ENCODE data around the gene SNRNP25. TPM values are rescaled to one million over a fixed set of nuclear protein-coding genes. Genes with fewer than 3 reads are reported as not detected.

Gene SNRNP25
- total and polyA plus RNA-seq, 2 donors (not counting 3 experiments of a cell fraction or from before 2014, with no cell fraction given), result 41.8 to 49.6 TPM

GRCh38 chr16:100989-101388 lies 47.4 kb downstream of the SNRNP25 start:
- dilution Hi-C loops (cut with MboI; ENCODE audit: extremely low pct_ligation_motif_present, low sequenced_read_pairs), result no loop called here

DNA sequence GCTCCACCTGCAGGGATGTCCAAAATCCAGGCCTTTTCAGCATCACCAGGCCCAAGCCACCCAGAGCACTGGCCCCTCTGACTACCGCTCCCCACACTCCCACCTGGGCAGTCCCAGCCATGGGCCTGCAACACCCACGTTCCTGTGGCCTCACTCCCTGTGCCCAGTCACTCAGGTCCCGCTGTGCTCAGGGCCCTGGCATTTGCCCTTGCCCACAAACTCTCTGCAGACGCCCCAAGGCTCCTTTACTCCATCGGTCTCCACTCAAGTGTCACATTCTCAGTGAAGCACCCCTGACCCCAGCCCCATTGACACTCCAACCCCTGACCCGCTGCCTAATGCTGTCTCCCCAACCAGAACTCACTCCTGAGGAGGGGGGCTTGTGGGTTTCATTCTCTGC lies 48.0 kb downstream of the SNRNP25 start:
- POLR2A ChIA-PET, result no interaction called here
- intact Hi-C loops (cut with micrococcal nuclease) (no loop called here), dilution Hi-C loops (cut with MboI; ENCODE audit: extremely low pct_ligation_motif_present, low sequenced_read_pairs) (no loop called here)
- DNase-seq (ENCODE audit: low read depth, low spot score) (no peak), FAIRE-seq (no peak)
- TF ChIP-seq MYC (IDR thresholded peaks at IDR 0.05; ENCODE audit: low read depth, low read length), result no peak
- no peak for TF ChIP-seq POLR2A (IDR thresholded peaks at IDR 0.05; ENCODE audit: low read depth, low read length)
- TF ChIP-seq EZH2 (IDR thresholded peaks at IDR 0.05; ENCODE audit: borderline replicate concordance, low read depth, low read length, severe bottlenecking), result no peak
- no peak for TF ChIP-seq POLR2AphosphoS5 (IDR thresholded peaks at IDR 0.05; ENCODE audit: insufficient read depth, low read depth, low read length)
- no peak for TF ChIP-seq JUN (IDR thresholded peaks at IDR 0.05; ENCODE audit: borderline replicate concordance, insufficient read depth, insufficient read length, low read depth)
- TF ChIP-seq MAX (IDR thresholded peaks at IDR 0.05; ENCODE audit: insufficient read depth, insufficient read length), result no peak
- TF ChIP-seq FOS (IDR thresholded peaks at IDR 0.05; ENCODE audit: borderline replicate concordance, insufficient read depth, low read length), result no peak
- no peak for TF ChIP-seq CTCF (IDR thresholded peaks at IDR 0.05; ENCODE audit: extremely low read depth in 1 of 2, insufficient read depth in 1 of 2, low read depth in 1 of 2, low read length in 2 of 2)
- no peak for TF ChIP-seq GATA2 (IDR thresholded peaks at IDR 0.05; ENCODE audit: insufficient read depth, insufficient read length, low read depth, low read length)
- H4K20me1 ChIP-seq (replicated peaks; ENCODE audit: control insufficient read depth, extremely low read depth, insufficient read depth, low read length), result no peaks in the 10 kb centered on the region
- H3K27ac ChIP-seq (ENCODE audit: insufficient read depth, low read depth, low read length), result no peak overlapping the region
- no peak overlapping the region for H3K4me2 ChIP-seq (ENCODE audit: insufficient read depth, low read length)
- H3K36me3 ChIP-seq (ENCODE audit: control insufficient read depth in 2 of 2, extremely low read depth in 1 of 2, insufficient read depth in 2 of 2, low read length in 2 of 2), result peaks cover 0 to 9% of the 10 kb centered on the region in 2 experiments
- H3K9me1 ChIP-seq (replicated peaks; ENCODE audit: control insufficient read depth, extremely low read depth, insufficient read depth, low read length), result no peaks in the 10 kb centered on the region
- H3K27me3 ChIP-seq (ENCODE audit: control insufficient read depth in 2 of 2, insufficient read depth in 2 of 2, low read length in 2 of 2), result no peaks in the 10 kb centered on the region
- no peak overlapping the region for H3K9ac ChIP-seq (replicated peaks; ENCODE audit: extremely low read depth, insufficient read depth, low read length)
- H3K9me3 ChIP-seq (replicated peaks; ENCODE audit: control insufficient read depth, insufficient read depth, low read length), result no peaks in the 10 kb centered on the region
- BruUV-seq (replicated peaks), result no TSS peak
- no peaks in the 10 kb centered on the region for H3K79me2 ChIP-seq (ENCODE audit: control insufficient read depth, insufficient read depth, low read length)
- no peak overlapping the region for H2AFZ ChIP-seq (ENCODE audit: low read depth, low read length)
- no peak overlapping the region for H3K4me3 ChIP-seq (replicated peaks in 1 of 3; ENCODE audit: insufficient read depth in 1 of 3, low read depth in 1 of 3, low read length in 3 of 3)
- CTCF ChIA-PET, result interaction anchor here (1.4 to 1.9 kb wide), 2 partner anchors 36 to 79 kb away, joined by 5 to 7 read pairs; partner anchors contain the start of gene HBQ1
- peaks cover 5% of the 10 kb centered on the region for H3K4me1 ChIP-seq (ENCODE audit: control insufficient read depth, extremely low read depth, insufficient read depth, low read length)

More at GRCh38 chr16:100989-101388, 47.4 kb downstream of the SNRNP25 start:
- no peak for DNase-seq (ENCODE audit: low read depth, low spot score)
- FAIRE-seq, result no peak
- no peaks in the 10 kb centered on the region for H3K9me3 ChIP-seq (replicated peaks; ENCODE audit: control insufficient read depth, insufficient read depth, low read length)
- no peak overlapping the region for H3K4me3 ChIP-seq (replicated peaks in 1 of 3; ENCODE audit: insufficient read depth in 1 of 3, low read depth in 1 of 3, low read length in 3 of 3)
- H4K20me1 ChIP-seq (replicated peaks; ENCODE audit: control insufficient read depth, extremely low read depth, insufficient read depth, low read length), result no peaks in the 10 kb centered on the region
- no TSS peak for BruUV-seq (replicated peaks)
- CTCF ChIA-PET, result no interaction called here
- intact Hi-C loops (cut with micrococcal nuclease), result no loop called here
- TF ChIP-seq MAX (IDR thresholded peaks at IDR 0.05; ENCODE audit: insufficient read depth, insufficient read length) (no peak), FOS (IDR thresholded peaks at IDR 0.05; ENCODE audit: borderline replicate concordance, insufficient read depth, low read length) (no peak), POLR2AphosphoS5 (IDR thresholded peaks at IDR 0.05; ENCODE audit: insufficient read depth, low read depth, low read length) (no peak), EZH2 (IDR thresholded peaks at IDR 0.05; ENCODE audit: borderline replicate concordance, low read depth, low read length, severe bottlenecking) (no peak), JUN (IDR thresholded peaks at IDR 0.05; ENCODE audit: borderline replicate concordance, insufficient read depth, insufficient read length, low read depth) (no peak), POLR2A (IDR thresholded peaks at IDR 0.05; ENCODE audit: low read depth, low read length) (no peak), MYC (IDR thresholded peaks at IDR 0.05; ENCODE audit: low read depth, low read length) (no peak)
- no peak overlapping the region for H3K9ac ChIP-seq (replicated peaks; ENCODE audit: extremely low read depth, insufficient read depth, low read length)
- no peaks in the 10 kb centered on the region for H3K79me2 ChIP-seq (ENCODE audit: control insufficient read depth, insufficient read depth, low read length)
- no peak overlapping the region for H2AFZ ChIP-seq (ENCODE audit: low read depth, low read length)
- H3K4me1 ChIP-seq (ENCODE audit: control insufficient read depth, extremely low read depth, insufficient read depth, low read length), result peaks cover 5% of the 10 kb centered on the region
- no peak overlapping the region for H3K4me2 ChIP-seq (ENCODE audit: insufficient read depth, low read length)
- H3K27ac ChIP-seq (ENCODE audit: insufficient read depth, low read depth, low read length), result no peak overlapping the region
- POLR2A ChIA-PET, result no interaction called here
- no peaks in the 10 kb centered on the region for H3K9me1 ChIP-seq (replicated peaks; ENCODE audit: control insufficient read depth, extremely low read depth, insufficient read depth, low read length)
- H3K27me3 ChIP-seq (ENCODE audit: control insufficient read depth in 2 of 2, insufficient read depth in 2 of 2, low read length in 2 of 2), result no peaks in the 10 kb centered on the region
- peaks cover 0 to 9% of the 10 kb centered on the region in 2 experiments for H3K36me3 ChIP-seq (ENCODE audit: control insufficient read depth in 2 of 2, extremely low read depth in 1 of 2, insufficient read depth in 2 of 2, low read length in 2 of 2)
